DMS79 treated with DMSO at 0.1 percent for 48 hours (cell line): Measurements from ENCODE around the gene AKR7A2.
A peak's percentile ranks its signal among the peaks of the same experiment; 100 is the strongest.
"Not testable (repeated sequence)": the region's sequence is repeated elsewhere in the genome, so short reads cannot be mapped to it uniquely, and the experiment has no call there.

ENCODE experiments used
- DNase-seq: peaks from one replicate; lab custom pipeline; 2025; lab: John Stamatoyannopoulos, UW

Gene AKR7A2

GRCh38 chr1:19260211-19261138, 51.5 kb downstream of the AKR7A2 start:
- DNase-seq, result peak; percentile 4

- no peak for DNase-seq
These were observed 53.6 kb downstream of the AKR7A2 start for GRCh38 chr1:19258353-19258752.

GRCh38 chr1:19257178-19257914, 54.6 kb downstream of the AKR7A2 start:
- DNase-seq, result no peak

GRCh38 chr1:19256301-19256700, 55.6 kb downstream of the AKR7A2 start:
- DNase-seq, result not testable (repeated sequence)

GRCh38 chr1:19255288-19255687, 56.7 kb downstream of the AKR7A2 start:
- no peak for DNase-seq

GRCh38 chr1:19254416-19254815, 57.5 kb downstream of the AKR7A2 start:
- DNase-seq, result no peak
